OCI-LY1 (cell line): ENCODE measurements around the gene BEND3.
"Not testable (repeated sequence)": the region's sequence is repeated elsewhere in the genome, so short reads cannot be mapped to it uniquely, and the experiment has no call there.

Experiments
- EZH2 ChIP-seq: fragments of 200-600 bp; sonication (generic), shearing (Covaris generic); IDR thresholded peaks from 2 replicates; pipeline ENCODE4 v1.8.0; 2017; ENCODE audit warnings: borderline replicate concordance, mixed run types, mild to moderate bottlenecking, antibody characterized with exemption, low read length, moderate library complexity, mixed read lengths
- TF ChIP-seq, protein P1 (sequence below): fragments of 200-600 bp; sonication (generic), shearing (Covaris generic); IDR thresholded peaks from 2 replicates; pipeline ENCODE4 v1.5.1; 2017; ENCODE audit warnings: mild to moderate bottlenecking, antibody characterized with exemption, low read length, moderate library complexity, mixed read lengths

DNA sequence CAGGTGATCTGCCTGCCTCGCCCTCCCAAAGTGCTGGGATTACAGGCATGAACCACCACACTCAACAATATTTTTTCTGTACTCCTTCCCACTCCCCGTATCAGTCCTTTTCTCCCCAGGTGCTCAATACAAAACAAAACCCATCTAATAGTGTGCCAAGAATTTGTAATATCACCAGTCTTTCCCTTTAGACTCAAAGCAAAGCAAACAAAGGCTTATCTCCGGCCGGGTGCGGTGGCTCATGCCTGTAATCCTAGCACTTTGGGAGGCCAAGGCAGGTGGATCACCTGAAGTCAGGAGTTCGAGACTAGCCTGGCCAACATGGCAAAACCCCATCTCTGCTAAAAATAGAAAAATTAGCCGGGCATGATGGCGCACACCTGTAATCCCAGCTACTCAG is 95.7 kb downstream of the BEND3 start:
- not testable (repeated sequence) for TF ChIP-seq EZH2
- TF ChIP-seq, protein P1, sequence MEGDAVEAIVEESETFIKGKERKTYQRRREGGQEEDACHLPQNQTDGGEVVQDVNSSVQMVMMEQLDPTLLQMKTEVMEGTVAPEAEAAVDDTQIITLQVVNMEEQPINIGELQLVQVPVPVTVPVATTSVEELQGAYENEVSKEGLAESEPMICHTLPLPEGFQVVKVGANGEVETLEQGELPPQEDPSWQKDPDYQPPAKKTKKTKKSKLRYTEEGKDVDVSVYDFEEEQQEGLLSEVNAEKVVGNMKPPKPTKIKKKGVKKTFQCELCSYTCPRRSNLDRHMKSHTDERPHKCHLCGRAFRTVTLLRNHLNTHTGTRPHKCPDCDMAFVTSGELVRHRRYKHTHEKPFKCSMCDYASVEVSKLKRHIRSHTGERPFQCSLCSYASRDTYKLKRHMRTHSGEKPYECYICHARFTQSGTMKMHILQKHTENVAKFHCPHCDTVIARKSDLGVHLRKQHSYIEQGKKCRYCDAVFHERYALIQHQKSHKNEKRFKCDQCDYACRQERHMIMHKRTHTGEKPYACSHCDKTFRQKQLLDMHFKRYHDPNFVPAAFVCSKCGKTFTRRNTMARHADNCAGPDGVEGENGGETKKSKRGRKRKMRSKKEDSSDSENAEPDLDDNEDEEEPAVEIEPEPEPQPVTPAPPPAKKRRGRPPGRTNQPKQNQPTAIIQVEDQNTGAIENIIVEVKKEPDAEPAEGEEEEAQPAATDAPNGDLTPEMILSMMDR, result not testable (repeated sequence)
